GM19463 (cell line): ENCODE data around the gene LYRM9.
"Not testable (repeated sequence)": the region's sequence is repeated elsewhere in the genome, so short reads cannot be mapped to it uniquely, and the experiment has no call there.

Source experiments
- ATAC-seq: cut with Tn5 transposase; IDR thresholded peaks from one replicate; pipeline ENCODE4 v1.9.1; 2021; ENCODE audit warnings: mild to moderate bottlenecking, moderate library complexity; ENCODE audit not compliant: unreplicated experiment

Gene LYRM9

DNA sequence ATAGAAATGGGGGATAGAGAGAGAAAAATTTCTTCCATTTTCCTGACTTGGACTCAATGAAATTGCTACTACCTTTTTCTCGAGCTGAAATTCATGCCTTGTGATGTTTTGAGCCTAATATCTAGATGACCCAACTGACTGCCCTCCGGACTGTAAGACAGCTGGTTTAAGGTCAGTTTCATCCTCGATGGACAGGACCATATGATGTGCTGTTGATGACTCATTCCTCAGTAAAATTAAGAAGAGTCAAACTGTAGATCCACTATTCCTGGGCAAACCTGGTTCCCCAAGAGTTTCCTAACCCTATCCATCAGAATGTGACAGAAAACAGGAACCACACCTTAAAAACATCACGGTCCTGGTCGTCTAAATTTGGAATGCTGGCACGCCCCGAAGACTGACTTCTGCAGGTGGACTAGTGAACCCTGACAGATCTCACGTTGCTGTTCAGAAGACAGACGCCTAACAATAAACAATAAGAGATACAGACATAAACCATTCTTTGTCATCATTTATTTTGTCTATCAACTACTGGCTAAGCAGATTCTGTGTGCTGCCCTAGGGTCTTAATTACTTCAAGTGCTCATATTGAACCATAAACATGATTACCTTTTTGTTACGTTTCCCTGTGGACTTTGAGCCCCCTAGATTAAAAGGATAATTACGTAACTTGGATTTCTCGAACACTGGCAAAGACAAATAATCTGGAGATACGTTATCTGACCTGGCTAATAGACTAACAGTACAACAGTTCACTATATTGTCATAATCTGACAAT lies 47.7 kb downstream of the LYRM9 start:
- ATAC-seq, result no peak

- no peak for ATAC-seq
Observed at GRCh38 chr17:27840688-27841087, 52.5 kb downstream of the LYRM9 start.

DNA sequence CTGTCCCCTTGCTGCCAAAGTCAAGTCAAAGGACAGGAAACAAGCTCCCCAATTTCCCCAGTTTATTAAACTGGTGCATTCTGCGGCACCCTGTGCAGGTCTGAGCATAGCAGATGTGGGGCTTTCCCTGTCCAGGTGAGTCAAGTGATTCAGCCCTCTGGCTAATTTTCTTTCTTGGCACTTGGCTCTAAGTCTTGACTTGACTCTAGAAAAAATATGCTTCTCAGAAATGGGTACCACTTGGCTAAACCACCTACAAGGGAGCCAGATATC lies 52.8 kb downstream of the LYRM9 start:
- not testable (repeated sequence) for ATAC-seq

- not testable (repeated sequence) for ATAC-seq
Observed at GRCh38 chr17:27839571-27840405, 53.4 kb downstream of the LYRM9 start.

DNA sequence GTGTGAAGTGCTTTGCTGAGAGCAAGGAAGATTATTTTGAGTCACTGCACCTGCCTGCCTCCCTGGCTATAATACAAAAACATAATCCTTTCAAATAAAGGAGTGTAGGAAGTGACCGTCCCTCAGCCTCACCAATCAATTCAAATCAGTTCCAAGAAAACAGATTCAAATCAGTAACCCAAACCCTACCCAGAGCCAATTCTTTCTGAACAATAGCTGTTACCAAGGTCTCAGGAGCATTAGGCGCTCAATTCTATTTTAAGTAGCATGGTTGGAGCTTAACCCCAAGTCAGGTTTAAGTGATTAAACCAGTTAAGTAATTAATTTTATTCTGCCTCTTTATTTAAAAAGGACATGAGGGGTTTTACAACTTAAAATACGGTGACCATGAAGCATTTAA lies 54.6 kb downstream of the LYRM9 start:
- not testable (repeated sequence) for ATAC-seq

DNA sequence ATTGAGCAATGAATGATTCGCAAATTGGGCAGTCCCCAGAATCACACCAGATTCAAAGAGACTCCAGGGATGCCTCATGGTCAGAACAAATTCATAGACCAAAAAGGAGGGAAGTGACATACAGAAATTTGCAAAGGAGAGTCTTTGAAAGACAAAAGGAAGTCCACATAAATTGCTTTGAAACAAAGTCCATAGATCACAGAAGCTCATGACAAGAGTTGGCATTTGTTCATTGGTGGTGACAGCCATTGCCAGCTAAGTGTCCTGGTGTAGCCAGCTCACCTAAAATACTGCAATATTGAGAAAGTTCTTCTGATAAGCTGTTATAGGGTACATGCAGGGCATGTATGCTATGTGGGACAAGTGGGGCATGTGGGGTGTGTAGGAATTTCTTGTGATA lies 55.4 kb downstream of the LYRM9 start:
- ATAC-seq, result not testable (repeated sequence)

DNA sequence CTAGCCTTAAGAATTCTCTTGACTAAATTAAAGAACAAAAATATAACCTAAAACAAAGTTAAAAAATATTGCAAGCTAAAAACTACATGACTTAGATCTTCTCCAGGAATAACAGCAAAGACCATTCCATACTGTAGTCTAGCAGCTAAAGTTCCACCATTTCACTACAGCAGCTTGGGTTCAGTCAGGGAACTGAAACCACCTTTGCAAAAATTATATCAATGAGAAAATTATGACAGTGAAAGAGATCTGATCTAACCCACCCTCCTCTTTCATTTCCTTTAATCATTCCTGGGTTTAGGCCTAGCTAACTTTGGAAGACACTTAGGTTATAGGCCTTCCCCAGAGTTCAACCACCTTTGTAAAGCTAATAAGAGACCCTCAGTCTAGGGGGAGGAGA lies 56.5 kb downstream of the LYRM9 start:
- no peak for ATAC-seq

- ATAC-seq, result no peak
Observed at GRCh38 chr17:27834571-27834970, 58.6 kb downstream of the LYRM9 start.

- ATAC-seq, result no peak
Observed at GRCh38 chr17:27832831-27833230, 60.3 kb downstream of the LYRM9 start.

- ATAC-seq, result not testable (repeated sequence)
Observed at GRCh38 chr17:27829888-27830287, 63.3 kb downstream of the LYRM9 start.

- ATAC-seq, result not testable (repeated sequence)
Observed at GRCh38 chr17:27829143-27829711, 63.9 kb downstream of the LYRM9 start.
